KMS-11 (cell line): ENCODE results near the gene TRAPPC6A.

ENCODE experiments used
- H2AFZ ChIP-seq: fragments of 200-600 bp; sonication (generic); 2 replicates; pipeline ENCODE4 v1.6.1; 2016; ENCODE audit warnings: antibody characterized with exemption, mixed run types, low read depth
- H3K27ac ChIP-seq: fragments of 200-600 bp; sonication (generic); 2 replicates; pipeline ENCODE4 v1.6.1; 2016; ENCODE audit warnings: mild to moderate bottlenecking, mixed run types
- H3K27me3 ChIP-seq: fragments of 200-600 bp; sonication (generic); 2 replicates; pipeline ENCODE4 v1.6.1; 2017; ENCODE audit warnings: mild to moderate bottlenecking, low read depth, mixed run types, moderate library complexity; ENCODE audit not compliant: insufficient read depth
- H3K36me3 ChIP-seq: fragments of 200-600 bp; sonication (generic); 2 replicates; pipeline ENCODE4 v1.6.1; 2017; ENCODE audit warnings: mild to moderate bottlenecking, mixed run types; ENCODE audit not compliant: insufficient read depth
- H3K4me1 ChIP-seq: fragments of 200-600 bp; sonication (generic); 2 replicates; pipeline ENCODE4 v1.6.1; 2016; ENCODE audit warnings: mild to moderate bottlenecking, low read depth, mixed run types; ENCODE audit not compliant: poor library complexity, severe bottlenecking
- H3K4me2 ChIP-seq: fragments of 200-600 bp; sonication (generic); 2 replicates; pipeline ENCODE4 v1.7.0; 2016; ENCODE audit warnings: mild to moderate bottlenecking, mixed run types
- H3K4me3 ChIP-seq: fragments of 200-600 bp; sonication (generic); IDR thresholded peaks from 2 replicates; pipeline ENCODE4 v1.6.1; 2017; ENCODE audit warnings: low read depth, low read length, mixed read lengths; ENCODE audit not compliant: insufficient read depth
- H3K79me2 ChIP-seq: fragments of 200-600 bp; sonication (generic); 2 replicates; pipeline ENCODE4 v1.6.1; 2016; ENCODE audit warnings: low read depth, mixed run types; ENCODE audit not compliant: insufficient read depth
- H3K9ac ChIP-seq: fragments of 200-600 bp; sonication (generic); 2 replicates; pipeline ENCODE4 v1.6.1; 2016; ENCODE audit warnings: mild to moderate bottlenecking, mixed run types
- H4K20me1 ChIP-seq: fragments of 200-600 bp; sonication (generic); 2 replicates; pipeline ENCODE4 v1.6.1; 2016; ENCODE audit warnings: mild to moderate bottlenecking, mixed run types; ENCODE audit not compliant: insufficient read depth
- TF ChIP-seq, protein P1 (sequence below): fragments of 200-600 bp; sonication (generic); conservative IDR thresholded peaks from 2 replicates; pipeline ENCODE4 v1.6.1; 2017; ENCODE audit warnings: low read depth, mild to moderate bottlenecking, antibody characterized with exemption, low read length, moderate library complexity, mixed read lengths

The TRAPPC6A gene

DNA sequence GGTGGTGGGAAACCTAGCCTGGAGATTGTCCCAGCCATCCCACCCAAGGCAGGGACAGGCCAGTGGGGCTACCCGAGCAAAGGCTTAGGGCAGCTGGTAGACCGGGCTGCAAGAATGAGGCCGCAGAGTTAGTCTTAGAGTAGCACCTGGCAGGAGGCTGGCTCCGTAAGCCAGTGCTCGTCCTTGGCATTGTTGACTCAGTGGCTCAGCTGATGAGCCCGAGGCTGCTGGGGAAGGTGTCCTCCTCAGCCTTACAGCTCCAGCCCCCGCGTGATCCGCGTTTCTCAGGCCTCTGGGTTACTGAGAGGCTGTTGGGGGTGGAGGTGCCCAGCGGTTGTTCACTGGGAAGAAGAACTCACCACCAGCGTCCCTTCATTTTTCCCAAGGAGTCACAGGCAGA, 60.4 kb downstream of the TRAPPC6A start:
- H3K36me3 ChIP-seq = no peaks in the 10 kb centered on the region
- H3K4me1 ChIP-seq = peaks cover 89% of the 10 kb centered on the region
- peak overlapping the region; percentile 100 for H3K4me2 ChIP-seq
- H2AFZ ChIP-seq = no peak overlapping the region
- H3K27ac ChIP-seq = peak overlapping the region; percentile 91
- no peak overlapping the region for H3K4me3 ChIP-seq
- peak overlapping the region; percentile 52; the same call in 1 of the 2 replicates for H3K9ac ChIP-seq
- no peaks in the 10 kb centered on the region for H3K27me3 ChIP-seq
- H4K20me1 ChIP-seq = no peaks in the 10 kb centered on the region
- TF ChIP-seq, protein P1, sequence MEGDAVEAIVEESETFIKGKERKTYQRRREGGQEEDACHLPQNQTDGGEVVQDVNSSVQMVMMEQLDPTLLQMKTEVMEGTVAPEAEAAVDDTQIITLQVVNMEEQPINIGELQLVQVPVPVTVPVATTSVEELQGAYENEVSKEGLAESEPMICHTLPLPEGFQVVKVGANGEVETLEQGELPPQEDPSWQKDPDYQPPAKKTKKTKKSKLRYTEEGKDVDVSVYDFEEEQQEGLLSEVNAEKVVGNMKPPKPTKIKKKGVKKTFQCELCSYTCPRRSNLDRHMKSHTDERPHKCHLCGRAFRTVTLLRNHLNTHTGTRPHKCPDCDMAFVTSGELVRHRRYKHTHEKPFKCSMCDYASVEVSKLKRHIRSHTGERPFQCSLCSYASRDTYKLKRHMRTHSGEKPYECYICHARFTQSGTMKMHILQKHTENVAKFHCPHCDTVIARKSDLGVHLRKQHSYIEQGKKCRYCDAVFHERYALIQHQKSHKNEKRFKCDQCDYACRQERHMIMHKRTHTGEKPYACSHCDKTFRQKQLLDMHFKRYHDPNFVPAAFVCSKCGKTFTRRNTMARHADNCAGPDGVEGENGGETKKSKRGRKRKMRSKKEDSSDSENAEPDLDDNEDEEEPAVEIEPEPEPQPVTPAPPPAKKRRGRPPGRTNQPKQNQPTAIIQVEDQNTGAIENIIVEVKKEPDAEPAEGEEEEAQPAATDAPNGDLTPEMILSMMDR = no peak
- peaks cover 68% of the 10 kb centered on the region; the same call in 1 of the 2 replicates for H3K79me2 ChIP-seq

DNA sequence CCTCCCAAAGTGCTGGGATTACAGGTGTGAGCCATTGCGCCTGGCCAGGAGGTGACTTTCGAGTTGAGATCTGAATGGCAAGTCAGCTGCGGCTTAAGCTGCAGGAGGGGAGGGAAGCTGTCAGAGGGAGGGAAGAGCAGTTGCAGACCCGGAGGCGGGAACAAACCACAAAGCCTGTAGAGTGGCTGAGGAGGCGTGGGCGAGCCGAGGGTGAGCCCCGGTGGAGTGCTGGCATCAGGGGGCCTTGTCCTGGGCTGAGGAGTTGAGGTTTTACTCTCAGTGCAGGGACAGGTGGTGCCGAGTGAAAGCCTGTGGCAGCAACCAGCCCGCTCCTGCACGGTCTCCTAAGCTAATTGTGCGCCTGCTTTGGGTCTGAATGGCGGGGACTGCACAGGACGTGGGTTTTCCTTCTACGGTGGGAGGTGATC, 60.9 kb downstream of the TRAPPC6A start:
- Histone ChIP-seq H3K4me3 (no peak overlapping the region), H3K27me3 (no peaks in the 10 kb centered on the region), H3K79me2 (peaks cover 69% of the 10 kb centered on the region; the same call in 1 of the 2 replicates), H4K20me1 (no peaks in the 10 kb centered on the region), H2AFZ (no peak overlapping the region), H3K4me1 (peaks cover 84% of the 10 kb centered on the region), H3K9ac (peak overlapping the region; percentile 52; the same call in 1 of the 2 replicates), H3K4me2 (peak overlapping the region; percentile 100), H3K27ac (peak overlapping the region; percentile 91), H3K36me3 (no peaks in the 10 kb centered on the region)
- TF ChIP-seq, protein P1 = no peak

DNA sequence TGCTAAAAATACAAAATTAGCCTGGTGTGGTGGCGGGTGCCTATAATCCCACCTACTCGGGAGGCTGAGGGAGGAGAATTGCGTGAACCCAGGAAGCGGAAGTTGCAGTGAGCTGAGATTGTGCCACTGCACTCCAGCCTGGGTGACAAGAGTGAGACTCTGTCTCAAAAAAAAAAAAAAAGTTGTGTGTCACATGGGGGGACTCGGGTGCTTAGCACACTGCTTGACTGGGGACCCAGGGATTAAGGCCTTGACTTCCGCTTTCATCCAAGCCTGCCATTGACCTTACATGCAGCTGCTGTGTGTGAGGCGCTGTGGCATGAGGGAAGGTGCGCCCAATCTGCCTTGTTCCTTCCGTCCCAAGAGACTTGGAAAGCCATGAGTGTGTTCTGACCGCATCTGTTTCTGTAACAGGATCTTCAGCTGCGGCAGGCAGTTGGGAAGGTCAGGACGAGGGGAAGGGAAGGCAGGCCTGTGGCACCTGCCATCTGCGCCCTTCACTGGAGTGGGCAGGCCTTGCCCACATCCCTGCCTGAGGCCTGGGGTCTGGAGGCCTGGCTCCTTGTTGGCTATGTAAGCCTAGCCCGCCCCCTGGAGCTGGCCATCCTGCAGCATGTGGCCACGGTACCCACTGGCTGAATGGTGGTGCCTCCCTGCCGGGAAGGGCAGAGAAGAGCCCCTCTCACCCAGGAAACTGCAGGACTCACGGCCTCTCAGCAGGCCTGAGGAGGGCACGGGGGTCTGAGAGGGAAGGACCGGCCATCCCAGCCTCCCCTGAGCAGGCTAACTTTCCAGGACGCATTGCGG, 62.0 kb downstream of the TRAPPC6A start:
- Histone ChIP-seq H3K27me3 (no peaks in the 10 kb centered on the region), H4K20me1 (no peaks in the 10 kb centered on the region), H3K27ac (peak overlapping the region; percentile 91), H3K36me3 (no peaks in the 10 kb centered on the region), H3K4me3 (no peak overlapping the region), H2AFZ (no peak overlapping the region), H3K79me2 (peaks cover 65% of the 10 kb centered on the region; the same call in 1 of the 2 replicates), H3K4me1 (peaks cover 72% of the 10 kb centered on the region), H3K9ac (no peak overlapping the region), H3K4me2 (peak overlapping the region; percentile 100; the same call in 1 of the 2 replicates)
- TF ChIP-seq, protein P1 = no peak

DNA sequence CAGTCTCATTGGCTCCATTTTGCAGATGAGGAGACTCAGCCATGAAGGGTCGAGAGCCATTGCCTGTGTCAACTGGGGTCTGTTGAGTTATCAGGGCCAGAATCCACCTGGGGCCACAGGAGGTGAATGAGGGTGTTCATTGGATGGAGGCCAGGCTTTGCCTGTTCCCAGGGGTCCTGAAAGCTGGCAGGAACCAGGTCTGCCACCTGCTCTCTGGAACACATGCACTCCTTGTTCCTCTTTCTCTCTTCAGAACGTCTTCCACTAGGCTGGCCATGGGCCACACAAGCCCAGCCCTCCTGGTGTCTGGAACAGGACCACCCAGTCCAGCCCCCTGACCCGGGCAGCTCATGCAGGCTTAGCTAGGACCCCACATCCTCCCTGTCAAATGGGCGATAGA, 63.9 kb downstream of the TRAPPC6A start:
- peaks cover 66% of the 10 kb centered on the region for H3K4me1 ChIP-seq
- no peak overlapping the region for H3K27ac ChIP-seq

More for the DNA sequence above, 63.9 kb downstream of the TRAPPC6A start:
- Histone ChIP-seq H3K36me3 (no peaks in the 10 kb centered on the region), H3K9ac (no peak overlapping the region), H3K4me3 (no peak overlapping the region), H3K27me3 (no peaks in the 10 kb centered on the region), H3K79me2 (peaks cover 65% of the 10 kb centered on the region), H4K20me1 (0 out of 2 replicates have a peak, but pooled peaks cover under 1% of the 10 kb centered on the region), H3K4me2 (no peak overlapping the region), H2AFZ (no peak overlapping the region)
- TF ChIP-seq, protein P1 = no peak
